Measurements from ENCODE around the gene CNTNAP2.
A peak's percentile ranks its signal among the peaks of the same experiment; 100 is the strongest.

CNTNAP2 gene

DNA sequence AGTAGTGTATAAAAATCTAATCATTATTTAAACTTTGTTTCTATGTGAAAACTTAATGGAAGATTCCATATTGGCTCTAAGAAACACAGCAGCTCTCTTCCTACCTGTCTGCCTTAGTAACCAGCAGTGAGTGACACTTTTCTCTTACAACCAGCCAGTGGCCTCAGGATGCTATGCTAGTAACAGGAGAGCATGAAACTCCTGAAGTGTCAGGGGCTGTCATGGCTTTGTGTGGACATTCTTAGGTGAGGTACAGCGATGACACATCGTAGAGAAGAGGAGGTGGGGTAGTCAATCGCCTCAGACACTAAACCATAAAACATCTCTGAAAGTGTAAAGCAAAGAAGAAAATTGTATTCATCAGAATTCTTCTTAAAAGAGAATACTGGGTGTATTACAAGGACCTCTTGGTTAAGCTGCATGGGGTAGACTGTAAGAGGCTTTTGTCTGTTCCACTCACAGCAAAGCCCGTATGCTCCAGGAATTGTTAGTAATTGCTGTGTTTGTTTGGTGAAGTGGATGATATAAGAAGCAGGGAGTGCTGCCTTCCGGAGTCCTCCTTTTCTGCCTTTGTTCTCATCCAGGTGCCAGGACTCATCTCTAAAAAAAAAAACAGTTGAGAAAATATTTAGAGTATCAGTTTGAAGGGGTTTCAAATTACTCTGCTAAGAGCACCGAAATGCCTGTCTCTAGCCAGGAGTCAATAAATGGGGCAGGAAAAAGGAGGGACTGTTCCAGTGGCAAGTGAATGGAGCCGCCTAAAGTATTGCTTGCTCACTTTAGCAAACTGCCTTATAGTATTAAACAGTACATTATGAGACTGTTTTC is 518.8 kb downstream of the CNTNAP2 start:
- DNase-seq = no peak

DNA sequence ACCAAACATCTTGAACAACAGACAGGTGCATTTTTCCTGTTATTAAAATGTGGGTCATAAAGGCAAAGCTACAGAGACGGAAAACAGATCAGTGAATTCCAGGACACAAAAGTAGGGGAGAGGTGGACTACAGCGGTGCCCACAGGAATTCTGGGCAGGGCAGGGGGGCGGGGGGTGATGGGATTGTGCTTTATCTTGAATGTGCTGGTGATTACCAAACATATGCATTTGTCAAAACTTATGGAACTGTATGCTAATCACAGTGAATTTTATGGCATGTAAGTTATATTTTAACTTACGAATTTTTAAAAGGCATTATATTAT is 519.4 kb downstream of the CNTNAP2 start:
- DNase-seq = no peak

DNA sequence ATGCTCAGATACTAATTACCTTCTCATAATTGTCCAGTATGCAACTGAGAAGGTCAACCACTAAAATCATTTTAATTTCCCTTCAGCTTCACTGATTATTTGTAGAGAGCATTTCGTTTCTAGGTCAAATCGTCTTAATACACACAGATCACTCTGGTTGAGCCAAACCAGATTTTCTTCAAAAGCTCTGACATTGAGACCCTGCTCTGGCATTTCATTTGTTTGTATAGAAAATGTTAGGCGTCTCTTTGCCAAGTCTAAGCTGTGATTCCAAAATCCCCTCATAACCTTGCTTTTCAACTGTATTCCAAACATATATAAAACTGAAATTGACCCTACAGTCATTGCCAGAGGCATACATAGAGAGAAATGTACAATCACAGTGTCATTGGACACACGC is 520.0 kb downstream of the CNTNAP2 start:
- DNase-seq = no peak

DNA sequence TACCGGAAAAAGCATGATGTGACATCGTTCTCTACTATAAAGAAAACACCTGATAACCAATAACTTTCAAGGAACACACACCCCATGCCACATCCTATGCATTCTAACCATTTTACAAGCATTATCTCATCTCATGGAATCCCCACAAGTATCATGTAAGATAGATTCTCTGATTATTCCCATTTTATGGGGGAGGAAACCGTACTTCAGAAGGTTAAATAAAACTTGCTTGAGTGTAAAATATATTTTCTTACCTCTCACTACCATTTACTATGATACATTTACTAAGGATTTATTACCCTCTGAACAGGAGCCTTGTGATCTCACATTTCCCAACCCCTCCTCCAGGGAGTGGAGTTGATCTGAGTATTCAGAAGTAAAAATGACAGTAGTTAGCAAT is 522.7 kb downstream of the CNTNAP2 start:
- no peak for DNase-seq

DNA sequence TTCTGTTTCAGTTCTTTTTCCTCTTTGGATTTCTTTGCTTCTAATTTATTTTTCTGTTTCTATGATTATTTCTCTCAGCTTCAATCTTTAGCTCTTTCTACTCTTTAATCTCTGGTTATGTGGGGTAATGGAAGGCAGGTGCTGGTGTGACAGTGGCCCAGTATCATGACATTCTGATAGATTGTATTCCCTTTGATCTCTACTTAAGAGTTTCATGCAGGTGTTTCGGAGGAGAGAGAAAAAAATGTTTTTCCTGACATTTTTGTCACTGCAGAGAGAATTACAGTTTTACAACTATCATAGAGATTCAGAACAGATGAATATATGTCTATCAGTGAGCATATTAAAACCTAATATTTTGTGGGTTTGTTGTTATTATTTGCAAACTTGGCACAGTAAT is 524.9 kb downstream of the CNTNAP2 start:
- DNase-seq = no peak

DNA sequence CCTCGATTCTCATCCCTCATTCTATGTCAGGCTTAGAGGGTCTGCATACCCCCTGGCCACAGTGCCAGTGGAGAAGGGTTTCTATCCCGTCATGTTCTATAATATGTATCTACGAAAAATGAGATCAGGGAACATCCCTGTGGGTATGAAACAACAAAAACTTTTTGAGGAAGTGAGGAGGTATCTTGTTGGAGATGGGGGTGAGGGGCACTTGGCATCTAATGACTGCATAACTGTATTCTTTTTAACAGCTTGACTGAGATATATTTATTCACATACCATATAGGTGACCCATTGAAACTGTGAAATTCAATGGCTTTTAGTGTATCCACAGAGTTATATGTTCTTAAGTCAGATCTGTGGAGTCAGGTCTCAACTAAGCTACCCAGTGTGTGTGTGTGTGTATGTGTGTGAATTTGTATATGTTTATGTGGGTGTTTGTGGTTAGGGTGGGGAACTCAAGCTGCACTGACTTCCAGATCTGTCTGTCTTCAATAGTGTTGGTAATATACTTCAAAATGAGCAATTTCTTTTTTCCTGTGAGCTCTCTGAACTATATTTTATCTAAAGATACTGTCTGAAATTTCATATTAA is 528.9 kb downstream of the CNTNAP2 start:
- no peak for DNase-seq

DNA sequence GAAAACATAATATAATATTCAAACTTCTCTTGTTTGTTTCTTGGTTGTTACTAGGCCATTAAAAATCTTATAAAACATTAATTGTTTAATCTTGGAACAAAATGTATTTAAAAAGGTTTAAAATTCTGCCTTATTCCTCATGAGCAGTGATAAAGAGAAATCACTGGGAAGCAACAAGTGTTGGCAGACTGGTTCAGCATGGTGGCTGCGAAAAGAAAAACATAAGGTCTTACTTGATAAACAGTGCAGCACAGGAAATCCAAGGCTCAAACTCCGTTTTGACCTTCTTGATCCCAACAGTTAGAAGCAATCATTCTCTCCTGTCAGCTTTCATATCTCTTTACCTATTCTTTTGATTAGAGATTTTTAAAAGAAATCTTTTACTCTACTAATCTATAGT is 530.8 kb downstream of the CNTNAP2 start:
- DNase-seq = no peak

DNA sequence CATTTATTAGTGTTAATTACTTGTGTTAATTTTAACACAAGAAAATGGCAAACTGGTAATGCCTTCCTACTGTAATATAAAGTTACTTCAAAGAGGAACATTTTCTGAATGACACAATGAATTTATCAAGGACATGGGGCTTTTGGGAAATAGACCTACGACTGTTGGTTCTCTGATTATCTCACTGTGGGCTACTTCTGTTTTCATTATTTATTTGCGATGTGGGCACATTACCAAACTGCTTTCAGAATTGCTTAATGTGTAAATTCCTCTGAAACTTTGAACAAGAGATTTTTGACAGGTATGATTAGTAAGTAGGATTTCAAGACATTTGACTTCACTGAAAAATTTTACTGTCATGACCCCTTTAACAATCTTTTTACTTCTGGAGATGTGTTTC is 535.6 kb downstream of the CNTNAP2 start:
- DNase-seq = peak; percentile 35

DNA sequence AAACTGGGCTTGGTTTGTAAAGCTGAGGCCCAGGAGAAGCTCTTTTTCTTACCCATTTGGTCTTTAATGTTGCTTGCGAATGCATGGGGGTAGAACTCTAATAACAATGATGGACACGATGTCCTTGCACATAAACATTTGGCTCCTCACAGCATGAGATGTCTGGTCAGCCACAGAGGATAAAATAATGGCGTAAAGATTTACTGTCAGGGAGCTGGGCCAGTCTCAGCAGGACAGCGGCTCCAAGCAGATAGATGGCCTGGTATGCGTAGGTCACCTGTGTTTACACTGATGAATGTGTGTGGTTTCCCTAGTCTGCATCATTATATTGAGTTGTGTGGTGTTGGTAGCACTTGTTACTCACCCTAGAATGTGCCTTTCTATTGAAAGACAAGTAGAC is 537.4 kb downstream of the CNTNAP2 start:
- no peak for DNase-seq

DNA sequence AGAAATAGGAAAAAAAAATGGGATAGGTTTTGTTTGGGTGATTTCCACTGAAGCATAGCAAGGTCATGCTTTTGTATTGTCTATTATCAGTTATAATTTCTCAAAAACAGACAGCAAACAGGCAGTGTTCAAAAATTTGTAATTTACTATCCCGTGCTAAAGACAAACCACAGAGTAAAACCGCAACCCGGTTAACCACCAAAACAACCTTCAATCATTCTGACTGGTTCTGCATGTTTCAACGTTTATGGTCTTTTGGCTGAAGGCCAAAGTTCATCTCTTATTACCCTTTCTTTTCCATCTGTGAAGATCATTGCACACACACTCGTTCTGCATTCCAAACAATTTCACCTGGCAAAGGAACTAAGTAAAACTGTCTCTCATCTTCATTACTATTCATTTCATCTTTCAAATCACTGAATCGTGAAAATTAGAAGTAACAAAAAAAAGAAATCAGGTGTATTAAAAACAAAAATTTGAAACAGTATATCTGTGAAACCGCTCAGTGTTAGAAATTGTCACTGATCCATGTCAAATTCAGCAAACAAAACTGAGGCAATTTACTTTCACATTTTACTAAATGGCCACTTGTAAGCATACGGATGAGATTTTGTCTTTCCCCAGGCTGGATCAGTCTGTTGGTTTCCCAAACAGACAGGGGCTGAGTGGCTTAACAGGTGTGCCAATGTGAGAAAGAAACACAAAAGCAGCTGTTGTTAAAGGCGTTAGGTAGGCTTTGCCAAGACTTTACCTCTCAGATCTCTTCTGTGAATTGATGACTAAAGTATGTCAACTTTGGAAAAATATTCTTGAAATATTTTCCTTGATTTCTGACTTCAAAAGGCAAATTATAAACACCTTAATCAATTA is 539.6 kb downstream of the CNTNAP2 start:
- DNase-seq = no peak

DNA sequence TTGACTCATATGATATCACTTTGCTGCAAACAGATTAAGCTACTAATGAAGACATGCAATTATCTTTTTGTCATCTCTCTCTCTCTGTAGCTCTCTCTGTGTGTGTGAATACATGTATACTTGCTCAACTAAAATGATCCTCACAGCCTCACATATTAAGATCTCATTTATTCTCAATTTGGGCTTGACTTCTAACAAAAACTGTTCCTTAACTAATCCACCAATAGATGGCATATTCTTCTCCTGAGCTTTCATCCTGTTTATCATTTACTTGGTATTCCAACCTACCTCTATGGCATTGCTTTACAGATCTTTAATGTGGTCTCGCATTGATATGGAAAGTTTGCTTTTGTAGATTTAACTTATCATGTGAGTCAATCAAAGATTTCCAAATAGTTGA is 540.4 kb downstream of the CNTNAP2 start:
- DNase-seq = no peak

DNA sequence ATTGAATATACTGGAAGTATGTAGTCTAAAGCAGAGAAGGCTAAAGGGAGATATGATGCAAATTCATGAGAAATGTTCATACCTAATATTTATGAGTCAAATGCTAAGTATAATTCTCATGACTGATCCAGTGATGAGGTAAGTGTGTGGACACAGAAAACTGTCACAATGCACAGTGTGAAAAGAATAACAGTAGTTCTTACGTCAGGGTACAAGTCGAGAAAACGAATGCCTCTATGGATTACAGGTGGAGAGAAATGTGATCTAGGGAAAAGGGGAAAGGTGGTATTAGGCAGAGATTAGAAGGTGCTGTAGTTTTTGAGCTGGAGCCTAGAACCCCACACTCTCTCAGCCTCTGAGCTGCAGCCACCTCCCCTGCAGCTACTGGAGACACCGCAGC is 542.0 kb downstream of the CNTNAP2 start:
- no peak for DNase-seq

DNA sequence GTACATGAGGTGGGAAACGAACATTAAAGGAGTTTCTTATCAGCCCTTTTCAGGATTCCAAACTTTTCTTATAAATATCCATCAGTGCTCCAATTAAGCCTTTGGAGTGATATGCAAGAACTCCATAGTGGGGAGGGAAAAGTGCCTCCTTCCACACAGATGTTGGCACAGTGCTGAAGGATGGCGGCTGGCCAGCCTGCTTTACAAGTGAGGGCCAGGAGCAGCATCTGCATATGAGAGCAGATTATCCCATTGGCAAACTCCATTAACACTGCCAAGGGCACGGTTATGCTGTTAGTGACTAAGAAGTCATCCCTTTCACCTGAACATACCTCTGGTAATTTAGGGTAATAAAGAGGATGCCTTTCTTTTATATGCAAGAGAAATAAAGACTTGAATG is 543.1 kb downstream of the CNTNAP2 start:
- no peak for DNase-seq

DNA sequence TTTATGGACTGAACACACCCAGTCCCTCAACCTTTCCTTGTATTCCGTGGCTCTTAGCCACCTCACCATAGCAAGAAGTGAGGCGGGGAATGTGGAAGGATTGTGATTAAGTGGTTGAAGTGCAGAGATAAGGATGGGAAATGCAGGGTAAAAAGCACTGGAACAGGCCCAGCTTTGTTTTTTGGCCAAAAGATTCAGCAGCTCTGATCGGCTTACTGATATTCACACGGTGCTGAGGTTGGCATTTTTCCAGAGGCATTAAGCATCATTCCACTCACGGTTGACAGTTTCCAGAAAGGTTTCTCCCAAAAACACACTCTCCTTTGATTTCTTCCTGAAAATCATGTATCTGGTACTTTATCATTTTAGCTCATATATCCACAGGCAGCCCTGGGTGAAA is 544.2 kb downstream of the CNTNAP2 start:
- DNase-seq = no peak

DNA sequence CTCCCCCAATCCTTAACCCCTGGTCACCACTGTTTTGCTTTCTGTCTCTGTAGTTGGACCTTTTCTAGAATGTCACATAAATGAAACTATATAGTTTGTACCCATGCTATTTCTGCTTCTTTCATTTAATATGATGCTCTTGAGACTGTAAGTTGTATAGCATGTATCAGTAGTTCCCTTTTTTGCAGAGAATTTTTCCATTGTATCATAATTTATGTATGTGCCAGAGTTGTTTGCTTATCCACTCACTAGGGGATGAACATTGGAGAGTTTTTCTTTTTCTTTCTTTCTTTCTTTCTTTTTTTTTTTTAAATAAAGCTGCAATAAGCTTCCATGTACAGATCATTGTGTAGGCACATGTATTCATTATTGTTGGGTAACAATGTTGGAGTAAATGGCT is 544.8 kb downstream of the CNTNAP2 start:
- no peak for DNase-seq

DNA sequence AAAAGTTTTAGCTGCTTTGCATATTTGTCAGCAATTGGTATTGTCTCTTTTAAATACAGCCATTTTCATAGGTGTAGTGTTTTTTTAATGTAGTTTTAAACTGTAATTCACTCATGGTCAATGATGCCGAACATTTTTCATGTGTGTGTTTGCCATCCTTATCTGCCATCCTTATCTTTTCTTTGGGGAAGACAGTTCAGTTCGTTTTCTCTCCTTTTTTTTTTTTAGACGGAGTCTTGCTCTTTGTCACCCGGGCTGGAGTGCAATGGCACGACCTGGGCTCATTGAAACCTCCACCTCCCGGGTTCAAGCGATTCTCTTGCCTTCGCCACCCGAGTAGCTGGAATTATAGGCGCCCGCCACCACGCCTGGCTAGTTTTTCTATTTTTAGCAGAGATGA is 545.3 kb downstream of the CNTNAP2 start:
- no peak for DNase-seq

DNA sequence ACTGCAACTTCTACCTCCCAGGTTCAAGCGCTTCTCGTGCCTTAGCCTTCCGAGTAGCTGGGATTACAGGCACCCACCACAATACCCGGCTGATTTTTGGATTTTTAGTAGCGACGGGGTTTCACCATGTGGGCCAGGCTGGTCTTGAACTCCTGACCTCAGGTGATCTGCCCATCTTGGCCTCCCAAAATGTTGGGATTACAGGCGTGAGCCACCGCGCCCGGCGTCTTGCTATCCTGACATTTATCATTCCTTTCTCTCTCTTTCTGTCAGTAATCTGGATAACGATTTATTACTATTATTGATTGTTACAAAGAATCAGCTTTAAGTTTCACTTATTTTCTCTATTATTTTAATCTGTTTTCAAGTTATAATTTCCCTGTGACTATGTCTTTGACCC is 548.4 kb downstream of the CNTNAP2 start:
- DNase-seq = no peak

DNA sequence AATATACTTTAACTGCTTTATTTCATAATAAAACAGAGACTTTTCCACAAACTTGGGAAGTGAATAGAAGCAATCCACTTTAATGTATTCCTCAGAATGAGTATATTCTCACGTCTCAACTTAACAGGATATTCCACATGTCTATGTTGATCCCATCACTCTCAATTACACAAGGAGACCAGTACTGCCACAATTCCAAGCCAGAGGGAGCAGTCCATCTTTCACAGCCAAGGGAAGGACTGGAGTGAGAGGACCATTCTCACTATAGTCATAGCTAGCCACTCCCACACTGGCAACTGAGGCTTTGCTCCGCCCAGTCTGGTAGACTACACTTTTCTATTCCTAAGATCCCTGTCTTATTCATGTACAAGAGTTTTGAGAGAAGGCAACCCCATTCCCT is 553.9 kb downstream of the CNTNAP2 start:
- DNase-seq = no peak

DNA sequence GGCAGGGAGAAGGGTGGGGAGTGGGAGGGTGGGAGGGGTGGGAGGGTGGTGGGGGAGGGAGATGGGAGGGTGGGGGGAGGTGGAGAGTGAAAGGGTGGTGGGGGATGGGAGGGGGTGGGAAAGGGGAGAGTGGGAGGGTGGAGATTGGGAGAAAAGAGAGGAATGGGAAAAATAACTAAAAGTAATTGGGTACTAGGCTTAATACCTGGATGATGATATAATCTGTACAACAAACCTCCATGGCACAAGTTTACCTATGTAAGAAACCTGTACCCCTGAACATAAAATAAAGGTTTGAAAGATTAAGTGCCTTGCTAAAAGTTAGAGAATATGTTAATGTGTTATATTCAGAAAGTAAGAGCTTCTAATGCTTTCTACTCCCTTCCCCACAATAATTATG is 564.9 kb downstream of the CNTNAP2 start:
- no peak for DNase-seq

DNA sequence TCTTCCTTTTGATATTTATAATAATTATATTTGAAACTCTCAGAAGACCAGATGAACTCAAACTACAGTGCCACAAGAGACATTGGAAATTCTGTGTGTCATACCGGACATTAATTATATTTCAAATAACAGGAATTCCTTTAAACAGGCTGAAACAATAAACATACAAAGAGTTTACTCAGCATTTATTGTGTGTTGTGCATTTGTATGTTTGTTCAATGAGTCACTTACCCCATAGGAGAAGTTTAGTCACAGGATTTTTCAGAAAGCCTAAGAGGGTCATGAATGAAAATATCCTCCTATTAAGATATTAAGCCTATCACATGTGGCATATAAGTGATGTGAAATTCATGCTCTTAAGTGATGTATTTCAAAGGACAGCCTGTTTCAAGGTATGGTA is 566.8 kb downstream of the CNTNAP2 start:
- no peak for DNase-seq

DNA sequence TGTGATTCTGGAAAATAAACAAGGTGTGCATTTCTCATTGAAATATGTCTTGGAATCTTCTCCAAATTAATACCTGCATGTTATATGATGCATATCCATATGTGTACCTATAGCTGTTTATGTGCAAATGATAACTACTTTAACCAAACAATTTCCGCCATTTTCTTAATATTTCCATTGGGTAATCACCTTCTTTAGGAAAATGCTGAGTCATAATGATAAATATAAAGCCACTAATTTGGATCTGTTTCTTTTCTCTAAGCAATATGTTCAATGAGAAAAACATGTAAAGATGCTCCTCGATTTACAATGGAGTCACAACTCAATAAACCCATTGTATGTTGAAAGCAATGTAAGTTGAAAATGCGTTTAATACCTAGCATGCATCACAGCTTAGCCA is 574.4 kb downstream of the CNTNAP2 start:
- no peak for DNase-seq

DNA sequence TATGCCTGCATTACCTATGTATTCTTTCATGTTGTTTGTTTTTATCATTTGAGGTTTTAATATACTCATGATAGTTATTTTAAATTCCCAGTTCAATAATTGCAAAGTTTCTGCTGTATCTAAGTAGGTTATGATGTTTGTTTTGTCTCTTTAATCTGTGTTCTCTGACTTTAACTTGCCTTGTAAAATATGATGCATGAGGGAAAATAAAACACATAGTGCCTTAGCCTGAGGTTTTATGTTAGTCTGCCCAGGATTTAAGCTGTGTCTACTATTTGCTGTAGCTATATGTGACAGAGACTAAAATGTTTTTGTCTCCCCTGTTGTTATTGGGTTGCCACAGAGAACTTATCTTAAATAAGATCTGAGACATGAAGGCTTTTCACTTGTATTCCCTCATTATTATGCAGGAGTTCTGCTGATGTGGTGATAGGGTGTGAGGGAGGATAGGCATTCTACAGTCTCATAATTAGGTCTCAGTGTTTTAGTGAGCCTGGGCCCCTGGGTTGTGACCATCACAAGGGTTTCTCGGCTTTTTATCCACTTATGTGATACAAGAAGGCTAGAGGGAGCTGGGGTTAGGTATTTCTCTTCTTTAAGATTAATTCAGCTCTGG is 582.5 kb downstream of the CNTNAP2 start:
- DNase-seq = no peak

DNA sequence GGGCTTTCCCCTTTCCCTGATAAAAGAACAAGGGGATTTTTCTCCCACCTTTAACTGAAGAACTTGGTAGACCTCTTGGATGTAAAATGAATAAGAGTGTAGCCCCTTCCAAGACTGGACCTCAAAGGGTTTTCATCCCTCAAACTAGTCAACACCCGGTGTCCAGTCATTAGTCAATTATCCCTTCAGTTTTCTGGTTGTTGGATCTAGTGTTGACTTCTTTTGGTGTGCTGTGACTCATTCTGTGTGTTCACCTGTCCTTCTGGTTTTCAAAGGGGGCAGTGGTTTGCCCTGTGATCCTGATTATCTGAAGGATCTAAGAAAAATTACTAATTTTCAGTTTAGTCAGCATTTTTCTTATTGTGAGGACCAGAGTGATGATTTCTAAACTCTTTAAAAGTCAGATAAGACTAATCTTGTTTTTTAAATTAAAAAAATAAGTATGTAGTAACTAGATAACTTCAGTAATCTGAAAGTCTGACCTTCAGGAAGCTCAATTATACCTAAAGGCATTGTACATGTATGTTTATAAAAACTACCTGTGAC is 583.5 kb downstream of the CNTNAP2 start:
- no peak for DNase-seq

All from inflammatory macrophage treated with lipopolysaccharide for 4 hours (primary cell).